ENCODE data around the gene C3orf80. TPM values are rescaled to one million over a fixed set of nuclear protein-coding genes. Genes with fewer than 3 reads are reported as not detected.

Gene C3orf80
- total and polyA plus RNA-seq, 2 donors (not counting 1 experiment from before 2014, with no cell fraction given) = 0.02 to 0.33 TPM

DNA sequence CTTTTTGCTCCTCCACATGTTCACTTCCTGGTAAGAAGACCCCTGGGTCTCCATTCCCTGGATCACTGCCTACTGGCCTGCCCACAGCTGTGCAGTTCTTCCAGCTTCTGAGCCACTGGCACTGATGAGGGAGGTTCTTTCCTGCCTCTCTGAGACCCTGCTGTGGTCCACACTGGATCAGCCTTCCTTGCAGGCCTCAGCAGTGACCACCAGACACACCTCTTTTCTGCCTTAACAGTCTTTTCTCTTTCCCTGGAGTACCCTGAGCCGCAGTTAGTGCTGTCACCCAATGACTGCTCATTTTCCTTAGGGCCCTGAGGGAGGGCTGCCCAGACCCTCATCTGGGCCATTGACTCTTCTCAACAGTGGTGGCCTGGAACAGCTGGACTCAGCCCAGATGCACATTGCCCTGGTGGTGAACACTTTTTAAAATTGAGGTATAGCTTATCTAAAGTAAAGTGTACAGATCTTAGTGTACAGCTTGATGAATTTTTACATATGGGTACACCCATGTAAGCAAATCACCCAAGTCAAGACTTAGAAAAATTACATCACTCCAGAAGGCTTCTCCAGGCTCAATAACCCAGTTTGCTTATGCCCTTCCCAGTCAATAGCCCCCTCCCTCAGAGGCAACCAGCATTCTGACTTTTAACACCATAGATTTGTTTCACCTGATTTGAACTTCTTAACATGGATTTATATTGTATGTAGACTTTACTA, 32.8 kb upstream of the C3orf80 start:
- Histone ChIP-seq H3K27ac (ENCODE audit: insufficient read depth, low read length) (no peak overlapping the region), H3K4me1 (ENCODE audit: control insufficient read depth, extremely low read depth, insufficient read depth, low read length) (no peaks in the 10 kb centered on the region), H2AFZ (ENCODE audit: low read length) (no peak overlapping the region), H4K20me1 (ENCODE audit: control insufficient read depth, extremely low read depth, insufficient read depth, low read length) (no peaks in the 10 kb centered on the region), H3K4me3 (replicated peaks in 1 of 4; ENCODE audit: control extremely low read depth in 1 of 4, insufficient read depth in 1 of 4, low read depth in 3 of 4, low read length in 4 of 4) (no peak overlapping the region), H3K36me3 (ENCODE audit: control insufficient read depth, insufficient read depth, low read length) (no peaks in the 10 kb centered on the region), H3K9ac (ENCODE audit: insufficient read depth, low read length) (no peak overlapping the region), H3K9me3 (ENCODE audit: control insufficient read depth, insufficient read depth, low read depth, low read length) (no peaks in the 10 kb centered on the region), H3K27me3 (ENCODE audit: control insufficient read depth, insufficient read depth, low read length) (peaks cover 4% of the 10 kb centered on the region), H3K79me2 (ENCODE audit: control insufficient read depth, insufficient read depth, low read length) (no peaks in the 10 kb centered on the region), H3K4me2 (ENCODE audit: extremely low read depth, insufficient read depth, low read length) (no peak overlapping the region)
- DNase-seq (ENCODE audit: low read depth in 2 of 2) = no peak
- no peak for TF ChIP-seq EZH2 (IDR thresholded peaks at IDR 0.05; ENCODE audit: low read length, missing control alignments)
- TF ChIP-seq, protein P1, sequence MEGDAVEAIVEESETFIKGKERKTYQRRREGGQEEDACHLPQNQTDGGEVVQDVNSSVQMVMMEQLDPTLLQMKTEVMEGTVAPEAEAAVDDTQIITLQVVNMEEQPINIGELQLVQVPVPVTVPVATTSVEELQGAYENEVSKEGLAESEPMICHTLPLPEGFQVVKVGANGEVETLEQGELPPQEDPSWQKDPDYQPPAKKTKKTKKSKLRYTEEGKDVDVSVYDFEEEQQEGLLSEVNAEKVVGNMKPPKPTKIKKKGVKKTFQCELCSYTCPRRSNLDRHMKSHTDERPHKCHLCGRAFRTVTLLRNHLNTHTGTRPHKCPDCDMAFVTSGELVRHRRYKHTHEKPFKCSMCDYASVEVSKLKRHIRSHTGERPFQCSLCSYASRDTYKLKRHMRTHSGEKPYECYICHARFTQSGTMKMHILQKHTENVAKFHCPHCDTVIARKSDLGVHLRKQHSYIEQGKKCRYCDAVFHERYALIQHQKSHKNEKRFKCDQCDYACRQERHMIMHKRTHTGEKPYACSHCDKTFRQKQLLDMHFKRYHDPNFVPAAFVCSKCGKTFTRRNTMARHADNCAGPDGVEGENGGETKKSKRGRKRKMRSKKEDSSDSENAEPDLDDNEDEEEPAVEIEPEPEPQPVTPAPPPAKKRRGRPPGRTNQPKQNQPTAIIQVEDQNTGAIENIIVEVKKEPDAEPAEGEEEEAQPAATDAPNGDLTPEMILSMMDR (conservative IDR thresholded peaks at IDR 0.05 in 1 of 2, IDR thresholded peaks at IDR 0.05 in 1 of 2; ENCODE audit: low read depth in 1 of 2, low read length in 2 of 2) = no peak

DNA sequence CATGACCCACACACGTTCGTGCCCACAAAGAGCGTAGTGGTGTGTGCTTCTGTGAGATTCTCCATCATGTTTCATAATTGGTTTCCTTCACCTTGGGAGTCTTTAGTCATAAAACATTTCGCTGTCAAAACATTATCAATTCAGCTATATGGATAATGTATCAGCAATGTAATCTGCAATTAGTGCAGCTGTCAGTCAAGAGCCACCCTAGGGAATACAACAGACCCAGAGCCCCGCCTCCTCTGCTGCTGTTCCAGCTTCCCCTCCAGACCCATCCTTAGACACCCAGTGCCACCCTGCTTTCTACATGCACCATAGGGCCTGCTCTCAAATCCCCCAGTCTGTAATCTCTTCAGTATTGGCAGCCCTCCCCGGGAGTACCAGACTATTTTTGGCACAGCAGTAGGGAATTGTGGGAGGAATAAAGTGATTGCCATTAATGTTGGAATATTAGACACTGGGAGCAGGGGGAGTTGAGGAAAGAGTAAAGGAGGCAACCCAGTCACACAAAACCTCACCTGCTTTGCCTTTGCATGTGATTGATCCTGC, 31.5 kb upstream of the C3orf80 start:
- Histone ChIP-seq H3K27me3 (ENCODE audit: control insufficient read depth, insufficient read depth, low read length) (peaks cover 4% of the 10 kb centered on the region), H3K36me3 (ENCODE audit: control insufficient read depth, insufficient read depth, low read length) (no peaks in the 10 kb centered on the region), H3K4me1 (ENCODE audit: control insufficient read depth, extremely low read depth, insufficient read depth, low read length) (no peaks in the 10 kb centered on the region), H3K9ac (ENCODE audit: insufficient read depth, low read length) (no peak overlapping the region), H3K79me2 (ENCODE audit: control insufficient read depth, insufficient read depth, low read length) (no peaks in the 10 kb centered on the region), H2AFZ (ENCODE audit: low read length) (no peak overlapping the region), H3K27ac (ENCODE audit: insufficient read depth, low read length) (no peak overlapping the region), H3K4me2 (ENCODE audit: extremely low read depth, insufficient read depth, low read length) (no peak overlapping the region), H3K9me3 (ENCODE audit: control insufficient read depth, insufficient read depth, low read depth, low read length) (no peaks in the 10 kb centered on the region), H3K4me3 (replicated peaks in 1 of 4; ENCODE audit: control extremely low read depth in 1 of 4, insufficient read depth in 1 of 4, low read depth in 3 of 4, low read length in 4 of 4) (no peak overlapping the region), H4K20me1 (ENCODE audit: control insufficient read depth, extremely low read depth, insufficient read depth, low read length) (no peaks in the 10 kb centered on the region)
- no peak for DNase-seq (ENCODE audit: low read depth in 2 of 2)
- TF ChIP-seq EZH2 (IDR thresholded peaks at IDR 0.05; ENCODE audit: low read length, missing control alignments) = no peak
- TF ChIP-seq, protein P1 (conservative IDR thresholded peaks at IDR 0.05 in 1 of 2, IDR thresholded peaks at IDR 0.05 in 1 of 2; ENCODE audit: low read depth in 1 of 2, low read length in 2 of 2) = no peak

DNA sequence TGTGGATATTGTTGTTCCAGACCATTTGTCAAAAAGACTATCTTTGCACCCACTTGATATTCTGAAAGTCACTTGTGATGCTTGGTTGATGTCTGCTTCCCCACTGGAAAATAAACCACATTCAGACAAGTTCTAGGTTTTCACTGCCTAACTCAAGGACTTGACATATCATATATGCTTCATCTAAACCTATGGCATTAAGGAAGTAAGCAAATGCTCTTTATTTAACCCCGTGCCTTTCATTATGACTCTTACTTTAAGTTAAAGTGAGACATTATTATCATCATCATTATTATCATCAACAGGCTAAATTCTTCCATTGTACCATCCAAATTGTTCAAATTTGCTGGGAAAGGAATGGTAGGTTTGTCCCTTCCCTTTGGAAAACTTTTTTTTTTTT, 30.8 kb upstream of the C3orf80 start:
- H3K9me3 ChIP-seq (ENCODE audit: control insufficient read depth, insufficient read depth, low read depth, low read length) = no peaks in the 10 kb centered on the region
- H3K4me3 ChIP-seq (replicated peaks in 1 of 4; ENCODE audit: control extremely low read depth in 1 of 4, insufficient read depth in 1 of 4, low read depth in 3 of 4, low read length in 4 of 4) = no peak overlapping the region
- H2AFZ ChIP-seq (ENCODE audit: low read length) = no peak overlapping the region
- no peaks in the 10 kb centered on the region for H3K36me3 ChIP-seq (ENCODE audit: control insufficient read depth, insufficient read depth, low read length)
- no peak for TF ChIP-seq EZH2 (IDR thresholded peaks at IDR 0.05; ENCODE audit: low read length, missing control alignments)
- TF ChIP-seq, protein P1 (conservative IDR thresholded peaks at IDR 0.05 in 1 of 2, IDR thresholded peaks at IDR 0.05 in 1 of 2; ENCODE audit: low read depth in 1 of 2, low read length in 2 of 2) = no peak
- H3K4me1 ChIP-seq (ENCODE audit: control insufficient read depth, extremely low read depth, insufficient read depth, low read length) = no peaks in the 10 kb centered on the region
- no peak overlapping the region for H3K9ac ChIP-seq (ENCODE audit: insufficient read depth, low read length)
- H4K20me1 ChIP-seq (ENCODE audit: control insufficient read depth, extremely low read depth, insufficient read depth, low read length) = no peaks in the 10 kb centered on the region
- no peak overlapping the region for H3K27ac ChIP-seq (ENCODE audit: insufficient read depth, low read length)
- no peak overlapping the region for H3K4me2 ChIP-seq (ENCODE audit: extremely low read depth, insufficient read depth, low read length)
- DNase-seq (ENCODE audit: low read depth in 2 of 2) = no peak
- H3K27me3 ChIP-seq (ENCODE audit: control insufficient read depth, insufficient read depth, low read length) = peaks cover 2% of the 10 kb centered on the region
- H3K79me2 ChIP-seq (ENCODE audit: control insufficient read depth, insufficient read depth, low read length) = no peaks in the 10 kb centered on the region

All from fibroblast of lung (primary cell).